SU-DHL-6 (cell line): ENCODE results near the gene KMT2B.

ENCODE experiments used
- H2AFZ ChIP-seq: fragments of 200-600 bp; sonication (generic); 2 replicates; pipeline ENCODE4 v1.6.1; 2014; ENCODE audit warnings: low read depth, mild to moderate bottlenecking, moderate library complexity, mixed read lengths, antibody characterized with exemption, low read length; ENCODE audit not compliant: severe bottlenecking
- H3F3A ChIP-seq: fragments of 200-600 bp; shearing (Covaris generic); 2 replicates; pipeline ENCODE4 v1.6.0; 2016; ENCODE audit warnings: antibody characterized with exemption, mild to moderate bottlenecking; ENCODE audit not compliant: insufficient read depth
- H3K27ac ChIP-seq: fragments of 200-600 bp; sonication (generic); 2 replicates; pipeline ENCODE4 v1.5.1; 2016; ENCODE audit warnings: low read depth, mild to moderate bottlenecking, low read length, moderate library complexity, mixed read lengths
- H3K27me3 ChIP-seq: fragments of 200-600 bp; sonication (generic), shearing (Covaris generic); 2 replicates; pipeline ENCODE4 v1.6.0; 2014; ENCODE audit warnings: mild to moderate bottlenecking, low read length
- H3K36me3 ChIP-seq: fragments of 200-600 bp; sonication (generic); 2 replicates; pipeline ENCODE4 v1.6.1; 2014; ENCODE audit warnings: mild to moderate bottlenecking, low read length, mixed read lengths
- H3K4me2 ChIP-seq: fragments of 300-600, 200-600 bp; shearing (Covaris generic), sonication (generic); 2 replicates; pipeline ENCODE4 v1.6.0; 2014; ENCODE audit warnings: low read length, low read depth, mild to moderate bottlenecking; ENCODE audit not compliant: poor library complexity, severe bottlenecking
- H3K4me3 ChIP-seq: fragments of 200-600 bp; sonication (generic); 2 replicates; pipeline ENCODE4 v1.5.1; 2014; ENCODE audit warnings: antibody characterized with exemption, low read length, mild to moderate bottlenecking, mixed read lengths; ENCODE audit not compliant: insufficient read depth, poor library complexity, severe bottlenecking
- H3K79me2 ChIP-seq: fragments of 200-600 bp; sonication (generic); 2 replicates; pipeline ENCODE4 v1.6.1; 2014; ENCODE audit warnings: mild to moderate bottlenecking, low read length, moderate library complexity; ENCODE audit not compliant: insufficient read depth
- H3K9ac ChIP-seq: fragments of 200-600 bp; sonication (generic); 2 replicates; pipeline ENCODE4 v1.7.0; 2014; ENCODE audit warnings: mild to moderate bottlenecking, low read length
- H3K9me2 ChIP-seq: fragments of 200-600 bp; sonication (generic); replicated peaks from 2 replicates; pipeline ENCODE4 v1.6.1; 2014; ENCODE audit warnings: low read length; ENCODE audit not compliant: insufficient read depth
- H3K9me3 ChIP-seq: fragments of 200-600 bp; sonication (generic); 2 replicates; pipeline ENCODE4 v1.6.1; 2014; ENCODE audit warnings: low read length, mixed read lengths; ENCODE audit not compliant: insufficient read depth
- H4K20me1 ChIP-seq: fragments of 200-600 bp; sonication (generic); 2 replicates; pipeline ENCODE4 v1.6.1; 2014; ENCODE audit warnings: low read depth, mild to moderate bottlenecking, antibody characterized with exemption, low read length, moderate library complexity, mixed read lengths
- CTCF ChIP-seq: fragments of 200-600 bp; sonication (generic); IDR thresholded peaks from one replicate; pipeline ENCODE4 v1.5.1; 2017; ENCODE audit warnings: antibody characterized with exemption, mild to moderate bottlenecking, low read length, moderate library complexity; ENCODE audit not compliant: insufficient read depth, poor library complexity, severe bottlenecking
- EZH2phosphoT487 ChIP-seq: fragments of 200-600 bp; sonication (generic), shearing (Covaris generic); conservative IDR thresholded peaks from 2 replicates; pipeline ENCODE4 v1.6.1; 2018; ENCODE audit warnings: mild to moderate bottlenecking, antibody characterized with exemption, low read length, moderate library complexity, mixed read lengths

KMT2B gene

GRCh38 chr19:35779033-35779432, 61.2 kb downstream of the KMT2B start:
- TF ChIP-seq CTCF (no peak), EZH2phosphoT487 (no peak)
- H3K79me2 ChIP-seq, result no peaks in the 10 kb centered on the region; the same call in 1 of the 2 replicates
- H2AFZ ChIP-seq, result no peak overlapping the region
- H3K4me2 ChIP-seq, result no peak overlapping the region
- H3F3A ChIP-seq, result no peaks in the 10 kb centered on the region; the same call in 1 of the 2 replicates
- no peak overlapping the region for H3K9ac ChIP-seq
- no peak overlapping the region for H3K4me3 ChIP-seq
- no peak overlapping the region for H3K27ac ChIP-seq
- no peaks in the 10 kb centered on the region for H4K20me1 ChIP-seq
- H3K9me3 ChIP-seq, result no peaks in the 10 kb centered on the region
- H3K27me3 ChIP-seq, result no peaks in the 10 kb centered on the region
- no peaks in the 10 kb centered on the region for H3K9me2 ChIP-seq
- no peaks in the 10 kb centered on the region for H3K36me3 ChIP-seq

- no peaks in the 10 kb centered on the region for H3K9me2 ChIP-seq
- no peak for TF ChIP-seq CTCF
- no peak for TF ChIP-seq EZH2phosphoT487
- H2AFZ ChIP-seq, result no peak overlapping the region
- no peaks in the 10 kb centered on the region for H4K20me1 ChIP-seq
- H3K9me3 ChIP-seq, result no peaks in the 10 kb centered on the region
- no peak overlapping the region for H3K27ac ChIP-seq
- H3F3A ChIP-seq, result no peaks in the 10 kb centered on the region
- H3K9ac ChIP-seq, result no peak overlapping the region
- H3K4me3 ChIP-seq, result no peak overlapping the region
- H3K79me2 ChIP-seq, result no peaks in the 10 kb centered on the region; the same call in 1 of the 2 replicates
- no peaks in the 10 kb centered on the region for H3K27me3 ChIP-seq
- no peak overlapping the region for H3K4me2 ChIP-seq
- no peaks in the 10 kb centered on the region for H3K36me3 ChIP-seq
Measured at GRCh38 chr19:35780058-35780457, 62.3 kb downstream of the KMT2B start.

- Histone ChIP-seq H3K27ac (no peak overlapping the region), H3K9me3 (no peaks in the 10 kb centered on the region), H3K4me3 (no peak overlapping the region), H3K4me2 (no peak overlapping the region), H3F3A (no peaks in the 10 kb centered on the region), H3K9ac (no peak overlapping the region), H3K27me3 (no peaks in the 10 kb centered on the region), H3K9me2 (no peaks in the 10 kb centered on the region), H3K36me3 (no peaks in the 10 kb centered on the region), H2AFZ (no peak overlapping the region), H3K79me2 (no peaks in the 10 kb centered on the region; the same call in 1 of the 2 replicates), H4K20me1 (no peaks in the 10 kb centered on the region)
- no peak for TF ChIP-seq CTCF
- no peak for TF ChIP-seq EZH2phosphoT487
Measured at GRCh38 chr19:35780717-35781116, 62.9 kb downstream of the KMT2B start.

GRCh38 chr19:35781650-35782049, 63.8 kb downstream of the KMT2B start:
- Histone ChIP-seq H4K20me1 (no peaks in the 10 kb centered on the region), H3K9me2 (no peaks in the 10 kb centered on the region), H2AFZ (no peak overlapping the region), H3K4me3 (no peak overlapping the region), H3K27ac (no peak overlapping the region), H3K9ac (no peak overlapping the region), H3K9me3 (no peaks in the 10 kb centered on the region), H3F3A (no peaks in the 10 kb centered on the region), H3K79me2 (no peaks in the 10 kb centered on the region; the same call in 1 of the 2 replicates), H3K27me3 (no peaks in the 10 kb centered on the region), H3K36me3 (no peaks in the 10 kb centered on the region), H3K4me2 (no peak overlapping the region)
- TF ChIP-seq EZH2phosphoT487, result no peak
- TF ChIP-seq CTCF, result no peak
